Measurements from ENCODE around the gene BEX4.

The BEX4 gene

DNA sequence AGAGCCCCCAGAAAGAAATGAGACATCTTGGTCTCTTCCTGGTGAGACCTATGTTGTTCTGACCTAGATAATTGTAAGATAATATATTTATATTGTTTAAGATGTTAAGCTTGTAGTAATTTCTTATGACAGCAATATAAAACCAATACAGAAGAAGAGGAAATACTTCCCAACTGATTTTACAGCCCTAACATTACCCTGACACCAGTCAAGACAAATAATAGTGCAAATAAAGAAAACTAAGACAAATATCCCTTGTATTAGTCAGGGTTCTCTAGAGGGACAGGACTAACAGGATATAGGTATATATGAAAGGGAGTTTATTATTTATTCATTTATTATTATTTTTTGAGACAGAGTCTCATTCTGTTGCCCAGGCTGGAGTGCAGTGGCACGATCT lies 21.4 kb downstream of the BEX4 start:
- DNase-seq (no peak), ATAC-seq (no peak)

GRCh38 chrX:103240155-103240554 lies 25.2 kb downstream of the BEX4 start:
- DNase-seq (no peak), ATAC-seq (no peak)

DNA sequence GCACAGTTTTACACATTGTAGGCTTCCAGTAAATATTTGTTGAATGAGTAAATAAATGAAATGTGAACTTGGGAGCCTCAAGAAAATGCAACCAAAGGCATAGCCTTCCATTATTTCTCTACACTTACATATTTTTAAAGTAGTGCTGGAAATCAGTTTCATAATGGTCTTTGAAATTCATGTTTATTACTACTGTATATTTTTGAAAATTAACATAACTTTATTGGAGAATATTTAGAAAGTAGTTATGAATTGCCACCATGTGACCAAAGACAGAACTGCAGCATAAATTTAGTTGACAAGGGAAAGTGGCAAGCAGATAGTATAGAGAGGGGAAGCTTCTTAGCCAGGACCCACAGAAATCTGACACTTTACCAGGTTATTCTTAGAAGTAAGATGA lies 33.6 kb downstream of the BEX4 start:
- no peak for ATAC-seq
- DNase-seq = no peak

GRCh38 chrX:103249805-103250204 lies 34.9 kb downstream of the BEX4 start:
- ATAC-seq = no peak
- no peak for DNase-seq

DNA sequence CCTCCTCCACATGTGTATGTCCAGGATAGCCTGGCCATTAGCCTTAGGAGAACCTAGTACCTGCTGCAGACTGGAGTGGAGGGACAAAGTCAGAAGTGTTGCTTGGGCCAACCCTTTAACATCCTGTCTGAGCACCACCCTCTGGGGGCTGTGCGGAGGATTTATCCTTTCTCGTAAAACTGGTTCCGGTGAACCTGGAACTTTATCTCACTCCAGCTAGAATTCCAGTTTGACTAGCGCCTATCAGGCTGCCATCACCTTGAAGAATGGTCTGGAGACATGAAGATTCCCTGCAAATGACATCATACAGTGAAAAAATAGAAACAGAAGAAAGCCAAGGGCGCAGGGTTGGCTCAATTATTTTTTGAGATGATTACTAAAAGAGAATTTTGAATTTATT lies 36.1 kb downstream of the BEX4 start:
- DNase-seq (no peak), ATAC-seq (no peak)

DNA sequence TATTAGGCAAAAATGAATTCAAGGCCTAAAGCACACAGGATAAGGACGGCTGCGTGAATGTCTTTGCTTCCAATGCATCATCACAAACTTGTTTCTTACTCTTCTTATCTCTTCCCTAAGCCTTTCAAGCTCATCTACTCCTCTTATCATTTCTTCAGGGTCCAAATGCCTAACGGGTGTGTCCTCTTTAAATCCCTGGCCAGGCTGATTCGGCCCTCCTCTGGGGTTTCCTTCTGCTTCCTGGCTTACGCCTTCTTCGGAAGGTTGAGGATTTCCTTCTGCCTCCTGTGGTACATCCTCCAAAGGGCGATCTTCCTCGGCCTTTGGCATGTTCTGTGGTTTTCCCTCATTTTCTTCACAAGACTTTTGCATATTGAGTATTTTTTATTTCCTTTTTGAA lies 38.7 kb downstream of the BEX4 start:
- DNase-seq (no peak), ATAC-seq (no peak)

- DNase-seq (peak; percentile 56), ATAC-seq (peak; percentile 58)
Measured at GRCh38 chrX:103254171-103254824, 39.4 kb downstream of the BEX4 start.

DNA sequence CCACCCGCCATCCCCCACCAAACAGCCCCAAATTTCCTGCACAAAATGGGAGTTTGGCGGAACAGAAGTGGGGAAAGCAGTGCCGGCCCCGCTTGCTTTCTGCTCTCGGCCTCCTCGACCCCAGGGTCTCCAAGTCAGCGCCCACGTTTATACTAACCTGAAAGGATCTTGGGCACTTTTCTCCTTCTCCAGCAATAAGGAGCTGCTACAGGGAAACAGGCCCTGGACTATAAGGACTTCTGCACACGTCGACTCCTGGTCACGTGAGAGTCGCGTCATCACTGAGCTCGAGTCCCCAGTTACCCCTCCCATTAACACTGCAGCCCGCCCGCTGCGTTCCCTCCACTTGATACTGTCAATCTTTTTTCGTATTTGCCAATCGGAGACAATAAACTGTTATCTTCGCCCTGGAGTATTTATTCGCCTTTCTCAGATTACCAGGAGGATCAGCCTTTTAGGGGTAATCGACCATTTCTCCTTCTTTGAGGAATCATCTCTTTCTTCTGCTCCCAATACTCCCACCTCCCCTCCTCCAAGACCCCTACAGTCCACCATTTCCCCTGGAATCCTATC lies 40.1 kb downstream of the BEX4 start, which contains the start of gene TCEAL8:
Gene TCEAL8, minus strand, starts transcription at position 235 of the 573 bp plus-strand sequence. CDS start 1,176 bp downstream, outside the sequence.
- peak; percentile 91 for ATAC-seq
- DNase-seq = peak; percentile 62

DNA sequence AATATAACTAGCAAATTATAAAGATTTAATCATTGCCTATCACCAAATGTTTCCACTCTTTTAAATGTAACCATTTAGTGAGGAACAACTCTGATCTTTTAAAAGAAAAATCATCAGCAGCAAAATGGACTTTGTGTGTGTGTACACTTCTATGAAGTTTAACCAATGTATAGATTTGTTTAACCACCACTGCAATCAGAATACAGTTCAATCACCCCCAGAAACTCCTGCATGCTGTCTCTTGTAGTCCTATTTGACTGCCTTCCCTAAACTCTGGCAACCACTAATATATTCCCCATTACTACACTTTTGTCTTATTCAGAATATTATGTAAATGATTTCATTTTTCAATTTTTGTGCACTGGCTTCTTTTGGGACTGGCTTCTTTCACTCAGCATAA lies 41.7 kb downstream of the BEX4 start:
- DNase-seq (no peak), ATAC-seq (no peak)

GRCh38 chrX:103258275-103258674 lies 43.4 kb downstream of the BEX4 start:
- ATAC-seq = no peak
- no peak for DNase-seq
